ENCODE results near the gene MAGIX.

DNA sequence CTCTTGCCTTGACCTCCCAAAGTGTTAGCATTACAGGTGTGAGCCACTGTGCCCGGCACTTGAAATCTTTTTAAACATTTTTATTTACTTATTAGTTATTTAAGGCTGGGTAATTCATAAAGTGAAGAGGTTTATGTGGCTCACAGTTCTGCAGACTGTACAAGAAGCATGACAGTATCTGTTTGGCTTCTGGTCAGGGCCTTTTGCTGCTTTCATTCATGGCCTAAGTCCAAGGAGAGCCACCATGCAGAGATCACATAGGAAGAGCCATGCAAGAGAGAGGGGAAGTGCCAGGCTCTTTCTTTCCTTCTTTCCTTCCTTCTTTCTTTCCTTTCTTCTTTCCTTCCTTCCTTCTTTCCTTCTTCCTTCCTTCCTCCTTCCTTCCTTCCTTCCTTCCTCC lies 28.8 kb upstream of the MAGIX start:
- TF ChIP-seq, protein P1, sequence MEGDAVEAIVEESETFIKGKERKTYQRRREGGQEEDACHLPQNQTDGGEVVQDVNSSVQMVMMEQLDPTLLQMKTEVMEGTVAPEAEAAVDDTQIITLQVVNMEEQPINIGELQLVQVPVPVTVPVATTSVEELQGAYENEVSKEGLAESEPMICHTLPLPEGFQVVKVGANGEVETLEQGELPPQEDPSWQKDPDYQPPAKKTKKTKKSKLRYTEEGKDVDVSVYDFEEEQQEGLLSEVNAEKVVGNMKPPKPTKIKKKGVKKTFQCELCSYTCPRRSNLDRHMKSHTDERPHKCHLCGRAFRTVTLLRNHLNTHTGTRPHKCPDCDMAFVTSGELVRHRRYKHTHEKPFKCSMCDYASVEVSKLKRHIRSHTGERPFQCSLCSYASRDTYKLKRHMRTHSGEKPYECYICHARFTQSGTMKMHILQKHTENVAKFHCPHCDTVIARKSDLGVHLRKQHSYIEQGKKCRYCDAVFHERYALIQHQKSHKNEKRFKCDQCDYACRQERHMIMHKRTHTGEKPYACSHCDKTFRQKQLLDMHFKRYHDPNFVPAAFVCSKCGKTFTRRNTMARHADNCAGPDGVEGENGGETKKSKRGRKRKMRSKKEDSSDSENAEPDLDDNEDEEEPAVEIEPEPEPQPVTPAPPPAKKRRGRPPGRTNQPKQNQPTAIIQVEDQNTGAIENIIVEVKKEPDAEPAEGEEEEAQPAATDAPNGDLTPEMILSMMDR (IDR thresholded peaks at IDR 0.05; ENCODE audit: poor library complexity) = no peak
- no peak for TF ChIP-seq EZH2 (IDR thresholded peaks at IDR 0.05; ENCODE audit: borderline replicate concordance)

All from hepatocyte (in vitro differentiated cells).